Stimulated activated CD4-positive, alpha-beta T cell treated with anti-CD3 and anti-CD28 coated beads, Interleukin-15, amount 100 ng/mL, for 24 hours (primary cell): ENCODE results near the gene DCXR.
A peak's percentile ranks its signal among the peaks of the same experiment; 100 is the strongest.

Experiments used
- DNase-seq: peaks from one replicate; pipeline ENCODE4 v3.0.0-alpha.2; 2020

DCXR gene

GRCh38 chr17:82008941-82009405, 28.5 kb downstream of the DCXR start:
- DNase-seq, result no peak

DNA sequence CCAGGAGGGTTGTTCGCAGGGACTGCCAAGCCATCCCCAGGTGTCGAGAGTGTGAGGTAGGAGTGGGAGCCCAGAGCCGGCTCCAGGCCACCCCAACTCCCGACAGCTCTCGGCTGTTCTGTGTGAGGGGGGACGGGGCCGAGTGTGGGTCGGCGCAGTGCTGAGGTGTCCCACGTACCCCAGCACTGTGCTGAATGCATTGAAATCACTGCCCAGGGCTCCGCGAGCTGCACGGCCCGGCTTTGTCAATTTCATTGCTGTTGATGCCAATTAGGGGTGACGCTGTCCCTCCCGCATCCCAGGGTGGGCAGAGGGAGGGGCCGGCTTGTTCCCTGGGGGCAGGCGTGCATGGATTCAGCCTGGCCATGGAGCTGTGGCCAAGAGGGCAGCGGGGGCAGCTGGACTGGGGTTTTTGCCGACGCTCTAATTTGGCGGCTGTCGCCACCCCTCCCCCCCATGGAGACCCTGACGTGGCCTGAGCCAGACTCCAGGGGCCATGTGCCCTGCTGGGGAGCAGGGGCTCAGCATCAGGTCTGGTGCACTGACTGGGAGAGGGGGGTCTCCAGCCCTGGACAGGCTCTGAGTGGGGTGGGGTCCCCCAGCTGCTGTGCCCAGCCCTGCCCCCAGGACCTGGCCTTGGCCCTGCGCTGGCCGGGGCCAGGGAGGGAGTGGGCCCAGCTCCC, 29.1 kb downstream of the DCXR start:
- no peak for DNase-seq

DNA sequence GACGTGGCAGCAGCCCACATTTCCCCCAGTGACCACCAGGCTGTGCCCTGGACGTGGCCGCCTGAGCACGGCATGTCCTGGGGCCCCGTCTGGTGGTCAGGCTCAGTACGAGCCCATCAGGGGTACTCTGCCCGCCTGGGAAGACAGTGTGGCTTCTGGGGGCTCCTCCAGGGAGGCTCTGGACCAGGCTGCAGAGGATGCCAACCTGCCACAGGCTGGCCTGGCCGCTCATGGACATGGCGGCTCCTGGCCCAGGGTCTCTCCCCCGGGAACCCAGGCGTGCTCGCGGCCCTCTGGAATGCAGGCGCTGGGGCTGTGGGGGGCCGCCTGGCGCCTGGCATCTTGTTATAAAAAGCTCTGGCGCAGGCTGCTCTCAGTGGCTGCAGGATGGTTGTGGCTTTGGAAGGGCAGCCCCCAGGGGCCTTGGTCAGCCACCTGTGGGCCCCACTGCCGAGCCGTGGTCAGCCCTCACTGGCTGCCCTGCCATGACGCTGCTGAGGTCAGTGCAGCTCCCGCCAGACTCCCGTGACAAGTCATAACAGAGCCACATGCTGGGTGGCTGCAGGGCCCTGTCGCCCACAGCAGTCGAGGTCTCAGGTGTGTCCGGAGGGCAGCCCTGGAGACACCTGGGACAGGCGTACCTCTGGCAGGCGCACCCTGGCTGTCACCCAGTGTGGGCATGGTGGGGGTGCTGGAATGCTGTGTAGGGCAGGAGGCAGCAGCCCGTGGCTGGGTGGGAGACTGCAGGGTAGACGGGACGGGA, 29.8 kb downstream of the DCXR start:
- no peak for DNase-seq

DNA sequence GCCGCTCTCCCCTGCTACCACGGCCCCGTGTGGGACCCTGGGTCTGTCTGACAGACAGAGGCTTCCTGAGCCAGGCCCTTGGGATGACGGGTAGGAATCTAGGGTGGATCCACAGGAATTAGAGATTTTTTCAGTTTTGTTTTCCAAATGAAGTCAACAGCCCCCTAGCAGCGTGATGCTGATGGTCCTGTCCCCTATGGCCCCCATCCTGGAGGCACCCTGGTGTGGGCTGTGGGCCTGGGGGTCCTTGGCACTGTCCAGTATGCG, 30.3 kb downstream of the DCXR start:
- no peak for DNase-seq

- no peak for DNase-seq
These were observed 30.8 kb downstream of the DCXR start for GRCh38 chr17:82006468-82007227.

DNA sequence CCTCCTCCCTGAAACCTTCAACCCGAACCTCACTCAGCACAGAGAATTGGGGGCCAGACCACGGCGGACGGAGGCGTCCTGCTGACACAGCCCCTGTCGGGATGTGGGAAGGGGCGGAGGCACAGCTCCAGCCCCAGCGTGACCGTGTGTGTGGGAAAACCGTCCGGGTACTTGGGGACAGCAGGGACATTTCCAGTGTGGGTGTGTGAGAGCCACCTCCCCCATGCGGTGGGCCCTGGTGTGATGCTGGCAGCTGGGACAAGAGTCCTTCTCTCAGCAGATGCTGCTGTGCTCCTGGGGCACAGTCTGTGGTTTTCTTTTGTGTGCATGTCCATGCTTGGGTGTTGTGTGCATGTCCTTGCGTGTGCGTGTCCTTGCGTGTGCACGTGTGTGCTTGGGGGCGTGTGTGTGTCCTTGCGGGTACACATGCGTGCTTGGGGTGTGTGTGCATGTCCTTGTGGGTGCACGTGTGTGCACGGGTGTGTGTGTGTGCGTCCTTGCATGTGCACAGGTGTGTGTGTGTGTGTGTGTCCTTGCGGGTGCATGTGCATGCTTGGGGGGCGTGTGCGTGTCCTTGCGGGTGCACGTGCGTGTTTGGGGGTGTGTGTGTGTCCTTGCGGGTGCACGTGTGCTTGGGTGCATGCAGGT, 31.7 kb downstream of the DCXR start:
- DNase-seq, result no peak

DNA sequence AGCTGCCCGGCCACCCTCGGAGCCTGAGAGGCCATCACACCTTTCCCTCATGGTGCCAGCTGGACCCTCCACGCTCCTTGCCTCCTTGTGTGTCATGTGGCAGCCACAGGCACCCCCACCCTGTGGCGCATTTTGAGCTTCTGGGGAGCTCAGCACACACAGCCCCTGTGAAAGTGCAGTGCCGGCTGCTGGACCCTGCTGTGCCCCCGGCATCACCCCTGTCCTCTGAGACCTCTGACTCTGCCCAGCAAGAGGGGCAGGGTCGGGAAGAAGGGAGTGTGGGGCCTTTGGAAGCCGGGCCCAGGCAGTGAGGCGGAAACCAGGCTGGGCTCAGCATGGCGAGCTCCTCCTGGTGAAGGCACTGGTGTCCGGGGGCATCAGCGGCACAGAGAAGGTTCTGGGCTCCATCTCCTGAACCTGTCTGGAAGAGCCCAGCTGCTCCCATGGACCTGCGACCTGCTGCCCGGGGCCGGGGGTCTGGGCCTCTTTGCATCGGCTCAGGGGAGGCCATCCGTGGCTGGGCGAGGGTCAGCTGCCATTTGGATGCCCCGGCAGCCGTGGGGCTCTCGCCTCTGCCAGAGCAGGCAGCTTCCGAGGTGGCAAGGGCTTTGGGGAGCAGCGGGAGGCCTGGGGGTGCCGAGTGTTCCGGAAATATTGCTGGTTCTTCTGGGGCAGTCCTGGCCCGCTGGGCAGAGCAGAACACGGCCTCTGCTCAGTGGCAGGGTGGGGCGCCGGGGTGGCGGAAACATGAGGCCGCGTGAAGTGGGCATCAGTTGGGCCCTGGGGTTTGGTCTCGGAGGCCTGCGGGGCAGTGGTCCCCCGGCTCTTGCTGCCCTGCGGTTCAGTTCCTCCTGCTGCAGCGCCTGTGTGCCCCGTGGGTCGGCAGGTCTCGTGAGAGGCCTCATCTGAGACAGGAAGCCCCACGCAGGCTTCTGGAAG, 32.7 kb downstream of the DCXR start:
- DNase-seq, result no peak

DNA sequence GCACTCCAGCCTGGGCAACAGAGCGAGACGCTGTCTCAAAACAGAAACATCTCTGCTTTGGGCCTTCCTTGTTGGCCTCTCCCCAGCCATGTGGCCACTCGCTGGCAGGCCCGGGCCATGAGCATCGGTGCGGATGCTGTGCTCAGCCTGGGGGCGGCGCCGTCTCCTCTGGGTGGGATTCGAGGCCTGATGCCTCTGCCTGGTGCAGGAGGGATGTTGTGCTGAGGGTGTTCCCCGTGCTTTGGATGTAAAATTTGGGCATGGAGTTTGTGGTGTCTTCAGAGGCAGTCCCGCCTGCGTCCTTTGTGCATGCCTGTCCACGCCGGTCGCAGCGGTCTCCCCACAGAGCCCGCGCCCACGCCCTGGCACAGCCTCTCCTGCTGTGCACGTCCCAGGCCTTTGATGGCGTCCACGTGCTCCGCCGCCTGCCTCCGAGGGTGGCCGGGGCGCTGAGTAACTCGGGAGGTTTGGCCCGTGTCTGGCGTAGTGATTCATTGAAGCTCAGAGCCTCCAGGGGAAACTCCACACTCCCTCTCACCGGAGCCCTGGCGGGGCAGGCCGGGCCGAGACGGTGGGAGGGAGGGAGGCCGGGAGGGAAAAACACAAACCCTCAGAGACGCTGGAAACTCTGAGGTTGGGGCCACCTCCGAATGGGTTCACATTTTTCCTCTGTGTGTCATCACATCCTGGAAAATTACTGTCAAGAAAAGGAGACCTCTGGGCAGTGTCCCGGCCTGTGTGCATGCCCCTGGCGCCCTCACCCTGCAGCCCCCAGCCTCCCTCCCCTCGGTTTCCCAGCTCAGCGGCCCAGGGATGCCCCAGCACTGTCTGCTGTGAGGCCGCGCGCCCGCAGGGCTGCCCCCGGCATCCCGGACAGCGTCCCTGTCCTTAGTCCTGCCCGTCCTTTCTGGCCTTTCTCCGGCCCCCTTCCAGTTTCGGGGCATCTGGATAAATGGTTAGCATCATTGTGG, 33.8 kb downstream of the DCXR start:
- peak; percentile 61 for DNase-seq

- DNase-seq, result no peak
These were observed 35.9 kb downstream of the DCXR start for GRCh38 chr17:82001571-82002056.

DNA sequence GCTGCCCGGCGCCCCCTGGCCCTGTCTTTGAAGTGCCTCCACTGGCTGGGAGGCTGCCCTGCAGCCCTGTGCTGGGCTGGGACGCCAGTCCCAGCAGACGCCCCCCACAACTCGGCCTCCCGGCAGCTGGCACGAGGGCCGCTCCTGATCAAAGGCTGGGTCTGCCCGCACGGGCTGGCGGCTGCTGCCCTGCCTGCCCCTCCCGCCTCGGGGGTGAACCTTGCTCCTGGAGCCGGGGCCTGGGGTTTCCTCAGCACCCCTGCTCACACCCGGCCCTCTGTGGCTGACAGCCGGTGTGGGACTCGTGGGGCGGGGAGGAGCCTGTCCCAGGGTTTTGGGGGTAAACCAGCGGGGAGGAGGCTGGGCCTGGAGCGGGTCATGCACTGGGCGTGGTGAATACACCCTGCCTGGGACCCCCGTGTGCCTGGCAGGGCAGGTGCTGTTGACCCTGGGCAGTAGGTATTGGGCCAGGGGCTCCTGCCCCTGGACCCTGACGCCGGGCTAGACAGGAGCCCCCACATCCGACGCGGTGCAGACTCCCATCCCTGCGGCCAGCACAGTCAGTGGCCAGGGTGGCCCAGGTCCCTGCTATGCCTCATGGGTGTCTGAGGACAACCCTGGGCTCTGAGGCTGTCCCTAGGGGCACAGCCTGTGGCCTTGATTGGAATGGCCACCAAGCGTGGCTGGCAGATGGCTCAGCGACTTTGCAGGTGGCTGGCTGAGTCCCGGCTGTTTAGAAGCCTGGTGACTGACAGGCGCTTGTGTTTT, 36.5 kb downstream of the DCXR start:
- DNase-seq, result no peak

- DNase-seq, result no peak
These were observed 37.3 kb downstream of the DCXR start for GRCh38 chr17:81999976-82000802.

DNA sequence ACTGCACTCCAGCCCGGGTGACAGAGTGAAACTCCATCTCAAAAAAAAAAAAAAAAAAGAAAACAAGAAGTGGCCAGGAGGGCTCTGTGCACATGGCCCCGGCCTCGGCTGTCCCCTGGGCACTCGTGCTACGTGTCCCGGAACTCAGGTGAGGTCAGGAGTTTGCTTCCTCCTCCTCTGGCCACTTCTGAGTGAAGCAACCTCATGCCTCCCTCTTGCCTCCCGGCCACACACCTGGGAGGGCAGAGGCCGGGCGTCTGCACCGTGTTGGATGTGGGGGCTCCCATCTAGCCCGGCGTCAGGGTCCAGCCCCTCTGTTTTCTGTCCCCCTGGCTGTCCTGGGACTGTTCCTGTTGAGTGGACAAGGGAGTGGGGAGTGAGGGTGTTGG, 37.9 kb downstream of the DCXR start:
- no peak for DNase-seq

DNA sequence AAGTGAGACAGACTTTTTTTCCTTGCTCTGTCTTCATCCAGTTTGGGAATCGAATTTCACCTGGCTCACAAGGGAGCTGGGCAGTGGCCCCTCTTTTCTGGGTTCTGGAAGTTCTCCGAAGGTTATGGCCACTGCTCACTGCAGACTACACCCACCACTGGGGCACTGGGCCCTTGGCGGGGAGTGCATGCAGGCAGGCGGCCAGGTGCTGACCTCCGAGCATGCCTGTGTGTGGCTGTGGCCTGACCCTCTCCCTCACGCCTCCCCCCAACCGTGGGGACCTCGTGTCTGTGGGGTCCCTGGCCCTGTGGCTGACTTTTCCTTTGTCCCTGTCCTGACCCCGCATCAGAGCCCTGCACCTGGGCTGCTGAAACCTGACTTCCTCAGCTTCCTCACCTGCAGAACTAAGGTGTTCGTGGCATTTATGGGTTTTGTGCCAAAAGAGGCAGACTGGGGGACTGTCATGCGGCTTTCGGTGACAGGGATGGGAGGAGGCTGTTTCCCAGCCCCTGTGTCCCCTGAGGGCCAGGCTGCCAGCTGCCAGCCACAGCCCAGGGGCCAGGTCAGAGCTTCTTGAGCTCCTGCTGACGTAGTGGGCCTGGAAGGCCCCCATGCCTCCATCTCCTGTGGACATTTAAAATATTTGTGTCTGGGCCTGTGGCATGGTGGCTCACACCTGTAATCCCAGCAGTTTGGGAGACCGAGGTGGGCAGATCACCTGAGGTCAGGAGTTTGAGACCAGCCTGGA, 38.6 kb downstream of the DCXR start:
- DNase-seq, result no peak

- DNase-seq, result no peak
These were observed 39.3 kb downstream of the DCXR start for GRCh38 chr17:81998212-81998611.

DNA sequence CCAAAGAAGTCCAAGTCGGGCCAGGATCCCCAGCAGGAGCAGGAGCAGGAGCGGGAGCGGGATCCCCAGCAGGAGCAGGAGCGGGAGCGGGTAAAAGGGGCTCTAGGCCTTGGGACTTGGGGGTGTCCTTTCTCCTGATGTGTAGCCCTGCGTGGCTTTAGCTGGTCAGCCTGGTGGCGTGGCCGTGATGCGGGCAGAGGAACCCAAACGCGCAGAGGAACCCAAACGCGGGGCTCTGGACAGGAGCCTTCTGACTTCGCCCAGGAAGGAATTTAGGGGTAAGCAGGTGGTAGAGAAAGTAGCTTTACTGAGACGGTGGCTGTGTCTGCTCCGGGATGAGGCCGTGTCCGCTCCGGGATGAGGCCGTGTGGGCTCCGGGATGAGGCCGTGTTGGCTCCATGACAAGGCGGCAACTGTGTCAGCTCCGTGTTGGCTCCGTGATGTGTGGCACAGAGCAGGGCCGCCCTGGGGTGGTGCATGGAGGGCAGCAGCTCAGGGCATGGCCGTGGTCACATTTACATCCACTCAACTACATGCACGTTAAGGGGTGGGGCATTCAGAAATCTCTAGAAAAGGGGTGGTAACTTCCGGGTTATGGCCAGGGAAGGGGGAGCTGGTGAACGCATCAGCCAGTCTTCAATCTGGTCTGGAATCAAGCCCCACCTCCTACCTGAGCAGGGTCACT, 40.6 kb downstream of the DCXR start:
- DNase-seq, result no peak

DNA sequence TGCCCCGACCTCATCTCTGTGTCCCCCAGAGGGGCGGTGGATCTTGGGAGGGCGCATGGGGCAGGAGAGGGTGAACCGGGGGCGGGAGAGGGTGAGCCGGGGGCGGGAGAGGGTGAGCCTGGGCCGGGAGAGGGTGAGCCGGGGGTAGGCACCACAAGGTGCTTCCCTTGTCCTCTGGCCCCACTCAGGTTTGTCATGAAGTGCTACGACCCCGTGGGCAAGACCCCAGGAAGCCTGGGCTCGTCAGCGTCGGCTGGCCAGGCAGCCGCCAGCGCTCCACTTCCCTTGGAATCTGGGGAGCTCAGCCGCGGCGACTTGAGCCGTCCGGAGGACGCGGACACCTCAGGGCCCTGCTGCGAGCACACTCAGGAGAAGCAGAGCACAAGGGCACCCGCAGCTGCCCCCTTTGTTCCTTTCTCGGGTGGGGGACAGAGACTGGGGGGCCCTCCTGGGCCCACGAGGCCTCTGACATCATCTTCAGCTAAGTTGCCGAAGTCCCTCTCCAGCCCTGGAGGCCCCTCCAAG, 41.2 kb downstream of the DCXR start:
- no peak for DNase-seq

DNA sequence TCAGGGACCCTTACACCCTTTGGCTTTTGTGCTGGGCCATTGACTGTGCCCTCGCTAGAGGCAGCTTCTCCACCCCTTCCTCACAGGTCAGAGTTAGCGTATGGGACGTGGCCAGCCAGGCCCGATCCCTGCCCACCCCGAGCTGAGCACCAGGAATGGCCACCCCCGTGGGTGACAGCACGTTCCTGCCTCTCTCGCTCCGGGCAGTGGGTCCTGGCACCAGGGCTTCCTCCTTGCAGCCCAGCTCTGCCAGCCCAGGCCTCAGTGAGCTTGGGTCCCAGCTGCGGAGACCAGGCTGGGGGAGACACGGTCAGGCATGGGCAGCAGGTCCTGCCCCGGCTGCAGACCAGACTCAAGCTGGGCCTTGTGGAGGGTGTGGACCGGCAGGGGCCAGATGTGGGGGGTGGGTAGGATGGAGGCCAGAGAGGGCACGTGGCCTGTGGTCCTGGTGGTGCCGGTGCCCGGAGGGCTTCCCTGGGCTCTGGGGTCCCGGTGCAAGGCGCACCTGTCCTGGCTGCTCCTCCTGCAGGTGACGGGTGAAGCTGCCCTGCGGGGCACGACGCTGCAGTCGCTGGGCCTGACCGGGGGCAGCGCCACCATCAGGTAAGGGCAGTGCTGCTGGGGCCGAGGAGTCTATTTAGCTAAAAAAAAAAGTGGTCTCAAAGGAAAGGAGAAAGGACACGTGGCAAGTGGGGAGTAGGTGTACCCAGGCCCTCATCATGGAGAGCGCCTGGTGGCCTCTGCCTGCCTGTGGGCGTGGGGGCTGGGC, 41.9 kb downstream of the DCXR start:
- no peak for DNase-seq
